CD8-positive, alpha-beta memory T cell (primary cell): ENCODE data around the gene SLC6A20. TPM values are rescaled to one million over a fixed set of nuclear protein-coding genes. Genes with fewer than 3 reads are reported as not detected.

Experiments
- CTCF ChIA-PET: fragments of 350-600 bp; sonication (Branson Sonifier 250); formaldehyde crosslinking; loops from one replicate; lab custom pipeline; 2021; ENCODE audit warnings: antibody characterized with exemption; lab: Charles Lee
- POLR2A ChIA-PET: fragments of 350-600 bp; sonication (Branson Sonifier 250); formaldehyde crosslinking; loops from one replicate; lab custom pipeline; 2021; ENCODE audit warnings: antibody characterized with exemption; lab: Charles Lee
- DNase-seq, 5 donors: peaks; one replicate each; pipeline versions ENCODE4 v3.0.0 to v3.0.0-alpha.2; 2020 to 2022; ENCODE audit warnings: mixed read lengths in 1 of 5
- H3K27ac ChIP-seq: one replicate; pipeline ENCODE4 v1.7.0; 2013; ENCODE audit warnings: low read depth, mild to moderate bottlenecking, low read length, moderate library complexity
- H3K27me3 ChIP-seq: 2 replicates; pipeline ENCODE4 v1.7.0; 2013; ENCODE audit warnings: low read length, mild to moderate bottlenecking; ENCODE audit not compliant: insufficient read depth, poor library complexity, severe bottlenecking
- H3K36me3 ChIP-seq: 2 replicates; pipeline ENCODE4 v1.7.0; 2013; ENCODE audit warnings: mild to moderate bottlenecking, low read length, moderate library complexity; ENCODE audit not compliant: insufficient read depth
- H3K4me1 ChIP-seq: 2 replicates; pipeline ENCODE4 v1.7.0; 2013; ENCODE audit warnings: mild to moderate bottlenecking, low read length, moderate library complexity; ENCODE audit not compliant: insufficient read depth
- H3K4me3 ChIP-seq: 2 replicates; pipeline ENCODE4 v1.7.0; 2013; ENCODE audit warnings: mild to moderate bottlenecking, low read length
- H3K9me3 ChIP-seq: 2 replicates; pipeline ENCODE4 v1.7.0; 2013; ENCODE audit warnings: mild to moderate bottlenecking, low read length
- H3K27ac Mint-ChIP-seq, 8 donors: one replicate each; pipeline ENCODE4 v1.8.0; 2020 to 2021; ENCODE audit warnings: mixed read lengths in 8 of 8, mild to moderate bottlenecking in 6 of 8, inconsistent platforms in 3 of 8, moderate library complexity in 3 of 8
- H3K27me3 Mint-ChIP-seq, 2 donors: one replicate each; pipeline ENCODE4 v1.8.0; 2020 to 2021; ENCODE audit warnings: mixed read lengths in 2 of 2, mild to moderate bottlenecking in 1 of 2, moderate library complexity in 1 of 2
- H3K36me3 Mint-ChIP-seq, 3 donors: one replicate each; pipeline ENCODE4 v1.8.0; 2020 to 2021; ENCODE audit warnings: mixed read lengths in 3 of 3, inconsistent platforms in 1 of 3, mild to moderate bottlenecking in 1 of 3
- H3K4me1 Mint-ChIP-seq, 3 donors: one replicate each; pipeline ENCODE4 v1.8.0; 2020 to 2021; ENCODE audit warnings: mixed read lengths in 3 of 3, inconsistent platforms in 1 of 3, mild to moderate bottlenecking in 1 of 3
- H3K4me3 Mint-ChIP-seq, 7 donors: one replicate each; pipeline ENCODE4 v1.8.0; 2020 to 2021; ENCODE audit warnings: mixed read lengths in 7 of 7, mild to moderate bottlenecking in 6 of 7, moderate library complexity in 4 of 7, inconsistent platforms in 2 of 7
- H3K9me3 Mint-ChIP-seq, 5 donors: one replicate each; pipeline ENCODE4 v1.8.0; 2020 to 2022; ENCODE audit warnings: mixed read lengths in 5 of 5, mild to moderate bottlenecking in 3 of 5, moderate library complexity in 2 of 5, inconsistent platforms in 1 of 5
- polyA plus RNA-seq: library from polyadenylated mRNA; unstranded; fragments of 300-500 nt; fragmentation: Illumina TruSeq; gene quantifications from one replicate; pipeline ENCODE4 v1.2.3, GENCODE V29; 2021
- total RNA-seq, 2 experiments: library from RNA; stranded (reverse); gene quantifications; one replicate each; pipeline ENCODE4 v1.2.3, GENCODE V29; 2021

Gene SLC6A20
- total and polyA plus RNA-seq, 3 experiments from 2014 or later: not detected

DNA sequence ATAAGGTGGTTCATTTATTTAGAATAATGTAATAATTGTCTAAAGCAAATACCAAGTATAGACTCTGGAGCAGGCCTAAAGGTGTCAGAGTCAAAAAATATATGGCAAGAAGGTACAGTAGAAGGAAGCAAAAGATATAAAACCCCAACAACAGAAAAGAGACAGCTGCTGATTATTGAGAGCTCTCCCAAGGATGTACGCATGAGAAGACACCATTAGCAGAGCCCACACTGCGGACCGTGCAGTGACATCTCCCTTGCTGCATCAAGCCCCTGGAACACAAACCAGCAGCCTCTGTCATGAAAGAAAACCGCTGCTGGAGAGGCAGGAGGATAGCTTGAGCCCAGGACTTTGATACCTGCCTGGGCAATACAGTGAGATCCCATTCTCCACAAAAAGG lies 18.0 kb upstream of the SLC6A20 start:
- CTCF ChIA-PET: no interaction called here

DNA sequence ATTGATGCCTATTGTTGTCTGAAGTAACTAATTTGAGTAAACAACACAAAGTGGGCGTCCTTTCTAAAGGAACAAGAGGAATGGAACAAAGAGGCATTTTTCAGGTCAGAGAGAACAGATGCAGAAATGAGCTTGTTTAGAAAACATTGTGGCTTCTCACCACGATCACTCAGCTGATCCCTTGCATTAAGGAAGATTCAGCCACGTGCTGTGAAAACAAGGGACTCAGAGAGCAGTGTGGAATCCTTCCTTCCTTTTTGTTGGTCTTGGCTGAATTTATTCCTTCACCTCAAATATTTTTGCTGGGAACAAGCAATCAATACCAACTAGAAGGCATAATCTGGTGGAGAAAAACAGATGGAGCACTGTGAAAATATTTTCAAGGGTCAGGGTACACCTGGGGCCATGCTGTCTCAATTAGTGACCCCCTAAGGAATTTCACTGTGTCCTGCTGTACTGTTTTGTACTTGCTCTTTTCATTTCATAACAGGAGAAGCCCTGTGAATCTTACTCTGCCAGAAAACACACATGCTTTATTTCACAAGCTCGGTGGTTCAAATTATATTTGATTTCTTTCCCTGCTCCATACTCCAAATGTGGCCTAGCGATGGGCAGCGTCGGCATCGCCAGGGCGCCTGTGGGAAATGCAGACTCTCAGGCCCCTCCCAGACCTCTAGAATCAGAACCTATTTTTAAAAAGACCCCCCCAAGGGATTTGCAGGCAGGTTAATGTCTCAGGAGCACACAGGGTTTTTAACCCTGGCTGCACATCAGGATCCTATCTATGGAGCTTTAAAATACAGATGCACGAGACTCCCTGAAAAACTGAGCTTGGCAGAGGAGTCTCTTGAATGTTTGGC lies 11.6 kb upstream of the SLC6A20 start:
- peaks cover 6 to 12% (median 9%) of the 10 kb centered on the region in 3 donors for H3K4me1 Mint-ChIP-seq
- H3K36me3 Mint-ChIP-seq: peaks cover 2 to 10% (median 5%) of the 10 kb centered on the region in 3 donors
- Histone ChIP-seq H3K9me3 (no peaks in the 10 kb centered on the region), H3K27me3 (no peaks in the 10 kb centered on the region), H3K27ac (no peak overlapping the region), H3K4me3 (no peak overlapping the region), H3K36me3 (no peaks in the 10 kb centered on the region), H3K4me1 (no peaks in the 10 kb centered on the region)
- DNase-seq: no peak
- CTCF ChIA-PET: no interaction called here
- POLR2A ChIA-PET: no interaction called here
- H3K27ac Mint-ChIP-seq: no peak overlapping the region
- no peak overlapping the region for H3K4me3 Mint-ChIP-seq
- no peaks in the 10 kb centered on the region for H3K9me3 Mint-ChIP-seq
- peaks cover 0 to 8% of the 10 kb centered on the region in 2 donors for H3K27me3 Mint-ChIP-seq

More for the DNA sequence above, 18.0 kb upstream of the SLC6A20 start:
- no peak overlapping the region for H3K4me3 ChIP-seq
- Mint-ChIP-seq H3K4me3 (no peak overlapping the region), H3K4me1 (peaks cover 0 to 4% (median 0%) of the 10 kb centered on the region in 3 donors), H3K27me3 (peaks cover 0 to 2% of the 10 kb centered on the region in 2 donors), H3K9me3 (peaks cover 0 to 4% (median 0%) of the 10 kb centered on the region in 5 donors), H3K36me3 (peaks cover 5 to 12% (median 10%) of the 10 kb centered on the region in 3 donors), H3K27ac (no peak overlapping the region)
- DNase-seq: no peak
- no peaks in the 10 kb centered on the region for H3K4me1 ChIP-seq
- H3K9me3 ChIP-seq: no peaks in the 10 kb centered on the region
- H3K27me3 ChIP-seq: no peaks in the 10 kb centered on the region
- no peak overlapping the region for H3K27ac ChIP-seq
- POLR2A ChIA-PET: no interaction called here
- H3K36me3 ChIP-seq: no peaks in the 10 kb centered on the region

- no peaks in the 10 kb centered on the region for H3K4me1 ChIP-seq
- ChIA-PET CTCF (no interaction called here), POLR2A (no interaction called here)
- H3K27me3 Mint-ChIP-seq: peaks cover 0 to 8% of the 10 kb centered on the region in 2 donors
- no peak for DNase-seq
- no peak overlapping the region for H3K4me3 ChIP-seq
- no peak overlapping the region for H3K27ac ChIP-seq
- H3K4me3 Mint-ChIP-seq: no peak overlapping the region
- H3K36me3 Mint-ChIP-seq: peaks cover 2 to 10% (median 5%) of the 10 kb centered on the region in 3 donors
- H3K27ac Mint-ChIP-seq: no peak overlapping the region
- H3K9me3 Mint-ChIP-seq: no peaks in the 10 kb centered on the region
- H3K9me3 ChIP-seq: no peaks in the 10 kb centered on the region
- no peaks in the 10 kb centered on the region for H3K36me3 ChIP-seq
- peaks cover 6 to 12% (median 9%) of the 10 kb centered on the region in 3 donors for H3K4me1 Mint-ChIP-seq
- H3K27me3 ChIP-seq: no peaks in the 10 kb centered on the region
Observed at GRCh38 chr3:45807133-45807532, 10.8 kb upstream of the SLC6A20 start.

GRCh38 chr3:45806072-45806471 lies 9.7 kb upstream of the SLC6A20 start:
- no peak for DNase-seq

DNA sequence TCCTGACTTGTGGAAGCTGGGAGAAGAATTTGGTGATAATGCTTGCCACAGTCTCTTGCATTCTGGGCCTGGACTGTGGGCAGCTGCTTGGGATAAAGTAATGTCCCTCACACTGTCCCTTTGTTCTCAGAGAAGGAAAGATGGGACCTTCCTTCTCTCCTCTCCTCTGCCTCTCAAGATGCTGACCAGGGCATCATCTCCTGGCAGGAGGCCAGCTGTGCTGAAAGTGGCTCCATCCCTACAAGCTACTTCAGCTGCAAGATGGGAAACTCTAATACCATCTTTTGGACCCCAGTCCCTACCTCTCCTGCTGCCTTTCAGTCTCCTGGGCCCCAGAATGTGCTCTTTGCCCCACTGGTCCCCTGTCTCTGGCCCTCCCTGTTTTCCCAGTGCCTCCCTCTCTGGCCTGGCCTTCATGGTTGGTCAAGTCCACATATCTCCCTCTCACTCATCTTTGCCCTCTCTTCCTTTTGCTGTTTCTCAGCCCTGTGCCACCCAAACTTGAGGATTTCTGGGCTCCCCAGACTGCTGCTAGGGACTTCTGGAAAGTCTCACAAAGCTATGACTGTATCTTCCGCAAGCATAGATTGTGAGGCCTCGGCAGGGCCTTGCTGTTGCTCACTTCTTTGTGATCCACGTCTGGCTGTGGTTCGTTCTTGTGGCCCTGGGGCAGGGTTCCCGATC lies 7.1 kb upstream of the SLC6A20 start:
- no peak for DNase-seq
- Histone ChIP-seq H3K9me3 (no peaks in the 10 kb centered on the region), H3K27me3 (peaks cover 6% of the 10 kb centered on the region), H3K4me3 (no peak overlapping the region), H3K27ac (no peak overlapping the region), H3K4me1 (no peaks in the 10 kb centered on the region), H3K36me3 (no peaks in the 10 kb centered on the region)
- Mint-ChIP-seq H3K4me1 (peaks cover 6 to 12% (median 9%) of the 10 kb centered on the region in 3 donors), H3K36me3 (no peaks in the 10 kb centered on the region), H3K4me3 (no peak overlapping the region), H3K9me3 (no peaks in the 10 kb centered on the region), H3K27ac (no peak overlapping the region), H3K27me3 (peaks cover 9 to 12% of the 10 kb centered on the region in 2 donors)
- CTCF ChIA-PET: no interaction called here
- POLR2A ChIA-PET: no interaction called here

More at GRCh38 chr3:45806072-45806471, 9.7 kb upstream of the SLC6A20 start:
- CTCF ChIA-PET: interaction anchor here (1.4 kb wide), 1 partner anchor 26 kb away, joined by 3 read pairs; no protein-coding TSS in a partner anchor
- POLR2A ChIA-PET: interaction anchor here (0.8 kb wide), 1 partner anchor 104 kb away, joined by 3 read pairs; no protein-coding TSS in a partner anchor
- Mint-ChIP-seq H3K4me3 (no peak overlapping the region), H3K36me3 (peaks cover 0 to 4% (median 0%) of the 10 kb centered on the region in 3 donors), H3K27me3 (peaks cover 0 to 8% of the 10 kb centered on the region in 2 donors), H3K4me1 (peaks cover 6 to 12% (median 9%) of the 10 kb centered on the region in 3 donors), H3K27ac (no peak overlapping the region), H3K9me3 (no peaks in the 10 kb centered on the region)
- Histone ChIP-seq H3K9me3 (no peaks in the 10 kb centered on the region), H3K27me3 (no peaks in the 10 kb centered on the region), H3K27ac (no peak overlapping the region), H3K4me3 (no peak overlapping the region), H3K36me3 (no peaks in the 10 kb centered on the region), H3K4me1 (no peaks in the 10 kb centered on the region)

GRCh38 chr3:45802146-45802545 lies 5.8 kb upstream of the SLC6A20 start:
- Mint-ChIP-seq H3K4me1 (peaks cover 6 to 12% (median 11%) of the 10 kb centered on the region in 3 donors), H3K27me3 (peaks cover 7 to 21% of the 10 kb centered on the region in 2 donors), H3K9me3 (no peaks in the 10 kb centered on the region), H3K4me3 (no peak overlapping the region), H3K36me3 (no peaks in the 10 kb centered on the region), H3K27ac (peak overlapping the region in 1 of 8 donors; percentile 30)
- CTCF ChIA-PET: no interaction called here
- Histone ChIP-seq H3K4me1 (no peaks in the 10 kb centered on the region), H3K36me3 (no peaks in the 10 kb centered on the region), H3K4me3 (no peak overlapping the region), H3K27me3 (peaks cover 12% of the 10 kb centered on the region), H3K27ac (no peak overlapping the region), H3K9me3 (no peaks in the 10 kb centered on the region)
- DNase-seq: no peak
- POLR2A ChIA-PET: no interaction called here

DNA sequence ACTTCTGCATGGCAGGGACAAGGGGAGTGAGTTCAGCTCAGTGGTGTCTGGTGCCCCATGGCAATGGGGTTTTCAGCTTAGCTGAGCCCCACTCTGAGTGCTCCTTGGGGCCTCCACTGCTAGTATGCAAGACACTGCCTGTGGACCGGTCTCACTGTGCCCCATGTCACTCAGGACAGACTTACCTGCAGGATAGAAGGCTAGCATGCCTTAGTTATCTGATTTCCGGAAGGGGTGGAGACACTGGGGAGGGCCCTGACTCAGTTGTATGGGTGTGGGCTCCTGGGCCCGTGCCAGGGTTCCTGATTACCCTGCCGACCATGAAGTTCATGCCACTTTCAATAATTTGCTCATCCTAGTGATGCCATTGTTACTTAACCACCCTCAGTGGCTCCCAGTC lies 4.3 kb upstream of the SLC6A20 start:
- POLR2A ChIA-PET: no interaction called here
- Mint-ChIP-seq H3K36me3 (no peaks in the 10 kb centered on the region), H3K27me3 (peaks cover 12 to 29% of the 10 kb centered on the region in 2 donors), H3K4me1 (peaks cover 4 to 11% (median 9%) of the 10 kb centered on the region in 3 donors), H3K27ac (no peak overlapping the region), H3K9me3 (no peaks in the 10 kb centered on the region), H3K4me3 (no peak overlapping the region)
- CTCF ChIA-PET: no interaction called here
- H3K36me3 ChIP-seq: no peaks in the 10 kb centered on the region
- peaks cover 10% of the 10 kb centered on the region for H3K4me1 ChIP-seq
- DNase-seq: no peak
- no peaks in the 10 kb centered on the region for H3K9me3 ChIP-seq
- no peak overlapping the region for H3K4me3 ChIP-seq
- peaks cover 26% of the 10 kb centered on the region for H3K27me3 ChIP-seq
- no peak overlapping the region for H3K27ac ChIP-seq

DNA sequence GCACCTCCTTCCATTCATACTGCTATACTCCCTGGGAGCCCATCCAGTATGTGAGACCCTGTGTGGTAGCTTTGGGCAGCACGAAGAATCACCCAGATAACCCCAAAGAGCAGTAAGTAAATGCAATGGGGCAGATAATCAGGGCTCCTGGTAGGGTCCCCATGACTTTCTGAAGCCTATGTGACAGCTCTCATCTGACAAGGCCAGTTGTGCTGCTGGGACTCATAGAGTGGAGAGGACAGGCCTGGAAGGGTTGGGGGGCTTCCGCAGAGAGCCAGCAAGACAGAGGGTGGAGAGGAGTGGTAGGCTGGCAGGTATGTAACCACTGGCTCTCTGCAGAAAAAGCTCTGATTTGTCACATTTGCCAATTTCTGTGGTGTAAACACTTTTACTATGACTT lies 3.2 kb upstream of the SLC6A20 start:
- CTCF ChIA-PET: no interaction called here
- H3K9me3 Mint-ChIP-seq: no peaks in the 10 kb centered on the region
- H3K27me3 Mint-ChIP-seq: peaks cover 14 to 40% of the 10 kb centered on the region in 2 donors

More for the DNA sequence above, 3.2 kb upstream of the SLC6A20 start:
- H3K4me1 ChIP-seq: peaks cover 11% of the 10 kb centered on the region
- DNase-seq: no peak
- Mint-ChIP-seq H3K4me1 (peaks cover 7 to 16% (median 12%) of the 10 kb centered on the region in 3 donors), H3K27ac (no peak overlapping the region), H3K36me3 (no peaks in the 10 kb centered on the region), H3K4me3 (peak overlapping the region in 1 of 7 donors; percentile 2)
- H3K27ac ChIP-seq: no peak overlapping the region
- POLR2A ChIA-PET: interaction anchor here (0.6 kb wide), 1 partner anchor 749 kb away, joined by 5 read pairs; no protein-coding TSS in a partner anchor
- H3K4me3 ChIP-seq: no peak overlapping the region
- H3K27me3 ChIP-seq: peaks cover 35% of the 10 kb centered on the region
- no peaks in the 10 kb centered on the region for H3K9me3 ChIP-seq
- no peaks in the 10 kb centered on the region for H3K36me3 ChIP-seq
